GM19193 (cell line): Measurements from ENCODE around the gene OR13C8.
"Not testable (repeated sequence)": the region's sequence is repeated elsewhere in the genome, so short reads cannot be mapped to it uniquely, and the experiment has no call there.

ENCODE experiments used
- POLR2A ChIP-seq: IDR thresholded peaks from 4 replicates; pipeline ENCODE4 v1.6.1; 2011; ENCODE audit not compliant: insufficient read depth, insufficient read length; ENCODE audit errors: extremely low read depth

The OR13C8 gene

GRCh38 chr9:104568868-104569267 is at the start of gene OR13C8:
Gene OR13C8, plus strand, starts transcription at chr9:104569168. Its CDS starts 0 bp downstream, at chr9:104569168.
- TF ChIP-seq POLR2A: no peak

DNA sequence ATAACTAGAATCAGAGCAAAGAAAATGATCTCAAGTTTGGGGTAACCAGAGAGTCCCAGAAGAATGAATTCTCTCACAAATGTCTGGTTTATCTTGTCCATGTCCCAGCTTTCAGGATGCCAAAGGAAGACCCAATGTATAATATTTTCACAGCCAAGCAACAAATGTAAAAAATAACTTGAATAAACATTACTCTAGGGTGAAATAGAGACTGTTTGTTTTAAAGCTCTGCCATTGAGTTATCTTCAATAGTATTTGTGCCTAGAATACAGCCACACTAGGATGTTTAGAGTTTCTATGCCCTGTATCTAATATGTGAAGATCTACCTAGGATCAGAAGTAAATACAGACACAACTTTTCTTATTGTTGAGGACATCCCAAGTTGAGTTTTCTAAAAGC is 41.9 kb upstream of the OR13C8 start, which contains the start of gene OR13C4:
Gene OR13C4, minus strand, starts transcription at position 101 of the 400 bp plus-strand sequence. Its CDS starts 0 bp downstream, at position 101.
- no peak for TF ChIP-seq POLR2A

GRCh38 chr9:104536756-104537155 is 32.2 kb upstream of the OR13C8 start, which contains the start of gene OR13C3:
Gene OR13C3, minus strand, starts transcription at chr9:104536856. Its CDS starts 133 bp downstream, at chr9:104536723.
- no peak for TF ChIP-seq POLR2A

GRCh38 chr9:104539275-104539674 is 29.7 kb upstream of the OR13C8 start:
- no peak for TF ChIP-seq POLR2A

GRCh38 chr9:104544644-104545043 is 24.3 kb upstream of the OR13C8 start:
- TF ChIP-seq POLR2A: no peak

- no peak for TF ChIP-seq POLR2A
Observed at GRCh38 chr9:104553261-104553660, 15.7 kb upstream of the OR13C8 start.

DNA sequence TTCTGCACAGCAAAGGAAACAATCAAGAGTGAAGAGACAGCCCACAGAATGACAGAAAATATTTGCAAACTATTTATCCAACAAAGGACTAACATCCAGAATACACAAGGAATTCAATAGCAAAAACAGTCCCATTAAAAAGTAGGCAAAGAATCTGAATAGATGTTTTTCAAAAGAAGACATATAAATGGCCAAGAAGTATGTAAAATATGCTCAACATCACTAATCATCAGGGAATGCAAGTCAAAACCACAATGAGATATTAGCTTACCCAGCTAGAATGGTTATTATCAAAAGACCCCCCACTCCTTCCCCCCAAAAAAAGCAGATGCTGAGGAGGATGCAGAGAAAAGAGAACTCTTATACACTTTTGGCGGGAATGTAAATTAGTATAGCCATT is 13.4 kb upstream of the OR13C8 start:
- no peak for TF ChIP-seq POLR2A

DNA sequence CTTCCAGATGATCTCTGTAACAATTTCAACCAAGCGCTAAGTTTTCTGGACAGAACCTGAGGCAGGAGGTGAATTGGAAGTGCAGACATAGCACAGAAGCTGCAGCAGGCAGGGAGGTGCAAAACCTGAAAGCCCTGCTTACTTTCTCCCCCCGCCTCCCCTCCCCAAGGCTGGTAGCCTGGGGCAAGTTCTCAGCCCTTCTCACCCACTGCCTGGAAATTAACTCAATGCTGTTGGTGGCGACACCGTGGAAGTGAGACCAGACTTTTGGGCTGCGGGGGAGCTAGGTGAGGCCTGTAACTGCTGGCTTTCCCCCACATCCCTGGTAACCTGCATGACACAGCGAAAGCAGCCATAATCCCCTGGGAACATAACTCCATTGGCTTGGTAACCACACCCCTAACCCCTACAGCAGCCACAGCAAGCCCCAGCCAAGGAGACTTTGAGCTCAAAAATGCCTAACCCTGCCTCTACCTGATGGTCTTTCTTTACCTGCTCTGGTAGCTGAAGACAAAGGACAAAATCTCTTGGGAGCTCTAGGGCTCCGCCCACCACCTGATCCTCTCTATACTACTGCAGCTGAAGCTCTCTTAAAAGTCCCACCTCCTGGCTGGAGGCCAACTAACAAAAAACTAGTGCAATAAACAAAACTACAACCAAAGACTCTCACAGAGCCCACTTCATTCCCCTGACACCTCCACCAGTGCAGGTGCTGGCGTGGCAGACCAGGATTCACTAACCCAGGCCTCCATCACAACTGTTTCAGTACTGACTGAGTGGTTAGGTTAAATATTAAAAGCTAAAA is 11.9 kb upstream of the OR13C8 start:
- TF ChIP-seq POLR2A: no peak

DNA sequence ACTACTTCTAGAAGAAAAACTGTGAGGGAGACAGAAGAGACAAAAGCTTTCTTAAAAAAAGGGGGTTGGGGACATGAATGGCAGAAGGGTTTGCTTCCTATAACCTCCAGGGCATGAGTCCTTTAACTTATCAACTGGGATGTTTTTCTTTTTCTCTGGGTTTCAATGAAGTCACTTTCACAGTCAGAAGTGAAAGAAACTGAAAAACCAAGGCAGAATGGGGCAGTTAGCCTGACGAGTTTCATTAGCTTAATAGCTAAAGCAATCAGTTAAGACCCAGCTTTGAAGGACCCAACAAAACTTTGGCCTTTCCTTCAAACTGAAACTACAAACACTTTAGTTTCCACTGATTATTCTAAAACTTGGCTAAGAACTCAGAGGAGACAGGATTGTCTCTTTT is 4.6 kb upstream of the OR13C8 start:
- no peak for TF ChIP-seq POLR2A

DNA sequence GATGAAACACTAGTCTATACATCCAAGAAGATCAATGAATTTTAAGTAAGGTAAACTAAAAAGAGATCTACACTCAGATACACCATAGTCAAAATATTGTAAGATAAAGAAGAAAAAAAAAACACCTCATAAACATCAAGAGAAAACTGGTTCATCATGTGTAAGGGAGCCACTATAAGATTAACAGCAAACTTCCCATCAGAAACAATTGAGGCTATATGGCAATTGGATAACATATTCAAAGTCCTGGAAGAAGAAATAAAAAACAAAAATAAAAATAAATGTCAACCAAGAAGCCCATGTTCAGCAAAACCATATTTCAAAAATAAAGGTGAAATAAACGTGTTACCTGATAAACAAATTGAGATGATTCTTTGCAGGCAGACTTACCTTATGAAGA is 3.6 kb downstream of the OR13C8 start:
- TF ChIP-seq POLR2A: no peak

DNA sequence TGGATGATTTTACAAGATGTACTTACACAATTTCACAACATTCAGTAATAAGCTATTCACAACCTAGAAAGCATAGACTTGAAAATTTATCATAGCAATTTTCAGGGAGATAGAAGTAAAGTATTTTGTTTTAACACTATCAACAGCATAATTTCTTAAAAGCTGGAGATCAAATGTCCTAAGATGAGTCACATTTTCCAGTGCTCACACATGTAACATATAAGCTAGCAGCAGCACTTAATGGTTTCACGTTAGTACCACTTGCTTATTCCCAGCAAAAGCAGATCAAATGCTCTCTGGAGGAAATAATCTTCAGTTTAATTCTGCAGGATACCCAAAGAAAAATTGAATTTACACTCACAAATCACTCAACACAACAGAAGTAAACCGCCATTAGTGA is 6.5 kb downstream of the OR13C8 start:
- TF ChIP-seq POLR2A: no peak

- no peak for TF ChIP-seq POLR2A
Observed at GRCh38 chr9:104577263-104577662, 8.3 kb downstream of the OR13C8 start.

DNA sequence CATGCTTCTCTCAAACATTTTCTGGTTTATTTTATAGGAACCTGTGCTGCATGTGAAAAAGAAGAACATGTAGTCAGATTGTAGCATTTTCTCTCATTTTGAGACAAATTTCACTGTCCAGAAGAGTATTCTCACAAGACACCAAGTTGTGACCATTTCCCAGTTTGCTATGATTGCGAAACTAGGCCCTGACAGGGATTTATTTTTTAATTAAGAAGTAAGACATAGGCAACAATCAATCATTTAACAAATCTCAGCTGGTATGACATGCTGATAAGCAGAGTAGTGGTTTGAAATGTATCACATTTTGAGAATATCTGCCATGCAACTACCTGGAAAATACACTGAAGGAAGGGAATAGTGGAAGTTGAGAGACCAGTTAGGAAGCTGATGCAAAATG is 11.6 kb downstream of the OR13C8 start:
- no peak for TF ChIP-seq POLR2A

DNA sequence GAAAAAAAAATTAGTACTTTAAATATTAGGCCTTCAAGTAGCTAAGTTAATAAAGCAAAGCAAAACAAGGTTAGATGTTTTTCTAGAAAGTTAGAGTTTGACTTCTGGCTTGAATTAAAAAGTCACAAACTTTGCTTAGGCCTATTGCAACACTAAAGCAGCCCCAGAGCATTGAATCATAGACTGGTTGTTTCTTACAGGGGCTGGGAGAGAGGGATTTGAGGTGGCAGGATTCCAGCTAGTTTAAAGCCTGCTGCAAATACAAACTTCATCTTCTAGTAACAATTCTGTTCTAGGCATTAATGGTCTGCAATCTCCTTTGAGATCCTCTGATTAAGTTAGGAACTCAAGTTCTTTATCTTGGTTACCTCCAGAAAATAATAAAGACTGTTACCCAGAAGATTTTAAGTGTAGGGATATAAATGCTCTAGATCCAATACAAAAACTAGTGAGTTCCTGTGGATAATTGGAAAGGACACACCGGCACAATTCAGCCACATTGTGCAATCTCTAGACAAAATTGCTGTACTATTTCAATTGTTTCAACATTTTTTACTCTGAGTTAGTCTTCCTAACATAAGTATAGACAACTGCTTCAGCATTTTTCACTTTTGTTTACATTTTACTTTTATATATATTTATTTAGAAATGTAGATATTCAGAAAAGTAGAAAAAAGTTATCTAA is 17.7 kb downstream of the OR13C8 start:
- TF ChIP-seq POLR2A: no peak

DNA sequence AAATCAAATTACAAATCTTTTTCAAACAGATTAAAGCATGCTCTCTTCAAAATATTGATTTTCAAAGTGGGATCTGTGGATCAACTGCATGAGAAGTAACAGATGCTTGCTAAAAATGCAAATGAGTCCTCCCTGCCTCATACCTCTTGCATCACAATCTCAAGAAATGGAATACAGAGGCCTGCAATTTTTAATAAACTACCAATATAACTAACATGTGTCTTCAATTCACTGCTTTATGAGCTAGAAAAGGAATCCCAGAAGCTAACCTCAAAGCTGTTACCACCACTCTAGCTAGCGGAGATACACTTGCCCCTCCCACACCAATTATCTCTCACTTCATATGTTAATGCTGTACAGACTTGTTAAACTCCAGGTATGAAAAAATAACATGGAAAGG is 20.7 kb downstream of the OR13C8 start:
- TF ChIP-seq POLR2A: no peak

DNA sequence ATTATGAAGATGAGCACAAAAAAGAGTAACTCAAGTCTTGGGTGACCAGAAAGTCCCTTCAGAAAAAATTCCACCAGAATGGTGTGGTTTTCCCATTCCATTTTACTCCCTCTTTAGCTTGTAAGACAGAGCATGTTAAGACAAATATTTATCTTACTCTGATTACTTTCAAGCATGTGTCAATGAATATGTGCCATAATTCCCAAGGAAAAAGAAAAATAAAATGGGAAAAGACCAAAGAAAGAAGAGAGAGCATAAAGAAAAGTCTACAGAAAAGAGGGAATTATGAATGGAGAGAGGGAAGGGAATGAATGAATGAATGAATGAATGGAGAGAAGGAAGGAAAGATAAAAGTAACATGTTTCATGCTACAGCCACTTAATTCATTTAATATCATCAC is 30.3 kb downstream of the OR13C8 start, which contains the start of gene OR13C5:
Gene OR13C5, minus strand, starts transcription at position 101 of the 400 bp plus-strand sequence. Its CDS starts 0 bp downstream, at position 101.
- TF ChIP-seq POLR2A: not testable (repeated sequence)
